Common myeloid progenitor, CD34-positive (primary cell): ENCODE measurements around the gene CDH8.
"Not testable (repeated sequence)": the region's sequence is repeated elsewhere in the genome, so short reads cannot be mapped to it uniquely, and the experiment has no call there.

Experiments
- CTCF ChIA-PET: fragments of 350-600 bp; sonication (Branson Sonifier 250); formaldehyde crosslinking; loops from one replicate; lab custom pipeline; 2021; ENCODE audit warnings: antibody characterized with exemption; lab: Charles Lee
- POLR2A ChIA-PET: fragments of 350-600 bp; sonication (Branson Sonifier 250); formaldehyde crosslinking; loops from one replicate; lab custom pipeline; 2021; ENCODE audit warnings: antibody characterized with exemption; lab: Charles Lee
- DNase-seq, 3 donors: peaks; one replicate each; pipeline versions ENCODE4 v3.0.0 to v3.0.0-alpha.2; 2013
- H3K27ac ChIP-seq, 2 experiments: 1 replicate in 1 of 2; 2 replicates in 1 of 2; pipeline ENCODE4 v1.7.0; 2013; ENCODE audit warnings: inconsistent platforms in 2 of 2, low read length in 2 of 2, mild to moderate bottlenecking in 2 of 2, low read depth in 1 of 2, moderate library complexity in 1 of 2; ENCODE audit not compliant: severe bottlenecking in 2 of 2, insufficient read depth in 1 of 2, poor library complexity in 1 of 2
- H3K27me3 ChIP-seq, 5 experiments: replicated peaks in 2 of 5; 1 replicate in 3 of 5; 2 replicates in 2 of 5; pipeline versions ENCODE4 v1.6.1 to v1.7.0; 2013; ENCODE audit warnings: low read length in 4 of 5, mild to moderate bottlenecking in 2 of 5, moderate library complexity in 2 of 5, inconsistent platforms in 1 of 5; ENCODE audit not compliant: insufficient read depth in 5 of 5, control insufficient read depth in 4 of 5
- H3K36me3 ChIP-seq, 4 experiments: 1 replicate in 2 of 4; 2 replicates in 2 of 4; pipeline versions ENCODE4 v1.6.1 to v1.7.0; 2013; ENCODE audit warnings: low read length in 3 of 4, control low read depth in 1 of 4, mild to moderate bottlenecking in 1 of 4; ENCODE audit not compliant: control insufficient read depth in 4 of 4, insufficient read depth in 4 of 4
- H3K4me1 ChIP-seq, 4 experiments: 1 replicate in 3 of 4; 2 replicates in 1 of 4; pipeline versions ENCODE4 v1.6.1 to v1.7.1; 2013; ENCODE audit warnings: low read length in 3 of 4, mild to moderate bottlenecking in 3 of 4, control low read depth in 1 of 4, inconsistent platforms in 1 of 4, moderate library complexity in 1 of 4; ENCODE audit not compliant: control insufficient read depth in 4 of 4, insufficient read depth in 4 of 4; ENCODE audit errors: control extremely low read depth in 1 of 4
- H3K4me3 ChIP-seq, 7 experiments: 1 replicate in 4 of 7; 2 replicates in 3 of 7; pipeline versions ENCODE4 v1.5.1 to v1.7.0; 2013; ENCODE audit warnings: mild to moderate bottlenecking in 7 of 7, low read length in 6 of 7, moderate library complexity in 6 of 7, inconsistent platforms in 2 of 7, low read depth in 2 of 7, control low read depth in 1 of 7; ENCODE audit not compliant: insufficient read depth in 4 of 7, control insufficient read depth in 1 of 7; ENCODE audit errors: extremely low read depth in 1 of 7
- H3K9me3 ChIP-seq, 5 experiments: 1 replicate in 4 of 5; 2 replicates in 1 of 5; pipeline versions ENCODE4 v1.6.1 to v1.7.1; 2013; ENCODE audit warnings: low read length in 4 of 5, mild to moderate bottlenecking in 2 of 5, inconsistent platforms in 1 of 5, low read depth in 1 of 5, moderate library complexity in 1 of 5; ENCODE audit not compliant: control insufficient read depth in 4 of 5, insufficient read depth in 2 of 5; ENCODE audit errors: control extremely low read depth in 1 of 5
- WGBS: methylation state at CpG from one replicate; pipeline ENCODE4 v1.1.5; 2013; ENCODE audit not compliant: insufficient coverage; 5-methylcytosine and 5-hydroxymethylcytosine counted together

CDH8 gene

DNA sequence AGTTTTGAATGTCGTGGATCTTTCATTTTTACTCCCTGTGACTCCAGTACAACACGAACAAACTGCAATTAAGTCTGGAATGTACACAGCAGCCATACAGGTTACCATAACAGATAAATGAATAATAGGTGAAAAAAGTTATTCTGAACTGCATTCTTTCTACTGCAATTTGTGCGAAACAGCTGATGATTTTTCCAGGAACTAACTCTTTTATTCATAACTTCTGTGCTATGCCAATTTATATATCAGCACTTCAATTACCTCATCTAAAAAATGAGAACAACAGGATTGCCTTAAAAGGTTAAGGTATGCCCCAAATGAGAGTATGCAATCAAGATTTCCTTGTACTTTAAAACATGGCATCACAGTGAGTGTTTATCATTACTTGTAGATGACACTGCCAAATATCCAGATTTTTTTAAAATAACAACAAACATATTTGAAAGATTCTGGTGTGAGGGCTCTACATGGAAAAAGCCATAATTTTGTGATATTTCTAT is 238.9 kb downstream of the CDH8 start:
- CTCF ChIA-PET = no interaction called here
- Histone ChIP-seq H3K4me3 (no peak overlapping the region), H3K9me3 (no peaks in the 10 kb centered on the region), H3K4me1 (no peaks in the 10 kb centered on the region), H3K27ac (no peak overlapping the region), H3K27me3 (no peaks in the 10 kb centered on the region), H3K36me3 (no peaks in the 10 kb centered on the region)
- WGBS = no CpG with 5 or more reads among the region's 3 CpGs
- DNase-seq = no peak
- POLR2A ChIA-PET = no interaction called here

DNA sequence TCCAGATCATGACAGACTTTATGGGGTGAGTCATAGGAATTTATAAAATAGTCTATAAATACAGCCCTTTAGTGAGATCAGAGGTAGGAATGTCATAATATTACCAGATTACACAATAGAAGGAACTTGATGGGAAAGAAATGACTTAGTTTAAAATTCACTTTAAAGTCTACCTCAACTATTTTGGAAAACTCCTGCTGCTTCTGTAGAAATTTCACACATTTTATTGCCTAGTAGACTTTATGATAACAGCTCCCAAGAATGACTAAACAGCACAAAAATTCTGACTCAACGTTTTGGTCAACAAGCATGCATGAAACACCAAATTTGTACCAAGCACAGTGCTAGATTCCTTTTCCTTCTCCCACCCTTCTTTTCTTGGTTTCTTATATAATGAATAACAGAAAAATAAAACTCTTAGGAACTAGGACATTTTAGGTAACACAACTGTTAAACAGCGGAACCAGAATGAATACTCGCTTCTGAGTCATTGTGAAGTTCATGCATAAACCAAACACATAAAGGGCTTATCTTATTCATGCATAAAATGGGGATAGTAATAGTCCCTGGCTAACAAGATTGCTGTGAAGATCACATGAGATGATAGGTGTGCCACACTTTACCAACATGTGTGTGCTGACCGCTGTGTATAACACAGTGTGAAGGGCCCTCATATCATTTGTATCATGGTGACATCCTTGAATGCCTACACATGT is 243.9 kb downstream of the CDH8 start:
- ChIA-PET POLR2A (no interaction called here), CTCF (no interaction called here)
- Histone ChIP-seq H3K9me3 (no peaks in the 10 kb centered on the region), H3K4me3 (no peak overlapping the region), H3K27ac (no peak overlapping the region), H3K27me3 (no peaks in the 10 kb centered on the region), H3K4me1 (no peaks in the 10 kb centered on the region), H3K36me3 (no peaks in the 10 kb centered on the region)
- no peak for DNase-seq
- WGBS = 100% methylated on average over 1 of the region's 4 CpGs

DNA sequence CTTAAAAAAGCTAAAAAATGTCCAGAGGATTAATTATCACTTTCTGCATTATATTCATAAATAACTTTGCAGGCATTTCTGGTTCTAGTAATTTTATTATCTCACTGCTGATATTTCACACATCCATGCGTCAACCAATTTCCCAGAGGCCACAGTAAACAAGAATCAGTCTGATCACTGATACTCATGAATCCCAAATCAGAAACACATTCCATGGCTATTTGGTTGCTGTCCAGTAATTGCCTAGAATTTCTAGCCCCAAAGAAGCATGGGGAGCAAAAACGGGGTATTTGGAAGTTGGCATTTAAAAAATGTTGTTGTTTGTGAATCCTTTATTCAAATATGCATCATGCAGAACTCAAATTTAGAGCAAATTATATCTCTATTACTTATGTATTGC is 244.8 kb downstream of the CDH8 start:
- DNase-seq = no peak
- no peak overlapping the region for H3K27ac ChIP-seq

DNA sequence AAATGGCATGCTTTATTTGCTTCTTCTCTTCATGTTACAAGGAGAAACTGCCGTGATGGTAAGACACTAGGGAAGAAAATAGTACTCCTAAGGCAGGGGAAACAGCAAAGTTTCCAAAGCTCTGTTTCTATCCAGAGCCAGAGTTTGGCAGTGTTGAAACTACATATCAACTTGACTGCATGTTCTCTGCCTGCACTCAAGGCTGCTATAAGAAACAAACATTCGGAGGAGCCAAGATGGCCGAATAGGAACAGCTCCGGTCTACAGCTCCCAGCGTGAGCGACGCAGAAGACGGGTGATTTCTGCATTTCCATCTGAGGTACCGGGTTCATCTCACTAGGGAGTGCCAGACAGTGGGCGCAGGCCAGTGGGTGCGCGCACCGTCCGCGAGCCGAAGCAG is 254.4 kb downstream of the CDH8 start:
- H3K4me1 ChIP-seq, H3K27ac ChIP-seq, DNase-seq, POLR2A ChIA-PET, H3K4me3 ChIP-seq, CTCF ChIA-PET, H3K9me3 ChIP-seq, H3K36me3 ChIP-seq, H3K27me3 ChIP-seq: not testable (repeated sequence)
- WGBS = 100% methylated on average over 1 of the region's 16 CpGs

More for the DNA sequence above, 244.8 kb downstream of the CDH8 start:
- no peaks in the 10 kb centered on the region for H3K27me3 ChIP-seq
- H3K36me3 ChIP-seq = no peaks in the 10 kb centered on the region
- no peaks in the 10 kb centered on the region for H3K9me3 ChIP-seq
- no peak overlapping the region for H3K4me3 ChIP-seq
- 100% methylated on average over 1 of the region's 2 CpGs for WGBS
- POLR2A ChIA-PET = no interaction called here
- CTCF ChIA-PET = no interaction called here
- no peaks in the 10 kb centered on the region for H3K4me1 ChIP-seq

DNA sequence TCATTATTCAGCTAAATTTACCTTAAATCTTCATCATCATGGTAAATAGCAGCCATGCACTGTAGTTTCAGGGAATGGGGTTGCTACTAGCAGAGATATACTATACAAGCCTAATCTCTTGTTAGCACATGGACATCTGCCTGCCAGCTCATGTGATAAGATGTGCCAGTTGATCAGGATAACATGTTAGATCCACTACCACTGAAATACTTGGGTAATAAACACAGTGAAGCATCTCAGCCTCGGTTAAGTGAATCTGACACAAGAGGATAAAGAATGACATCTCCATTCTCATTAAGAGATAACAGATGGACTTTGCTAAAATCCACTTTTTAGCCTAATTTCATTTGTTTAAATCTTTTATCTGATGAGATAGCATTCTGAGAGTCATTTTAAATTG is 256.1 kb downstream of the CDH8 start:
- CTCF ChIA-PET = no interaction called here
- WGBS = 83% methylated on average over 1 of the region's 1 CpG

DNA sequence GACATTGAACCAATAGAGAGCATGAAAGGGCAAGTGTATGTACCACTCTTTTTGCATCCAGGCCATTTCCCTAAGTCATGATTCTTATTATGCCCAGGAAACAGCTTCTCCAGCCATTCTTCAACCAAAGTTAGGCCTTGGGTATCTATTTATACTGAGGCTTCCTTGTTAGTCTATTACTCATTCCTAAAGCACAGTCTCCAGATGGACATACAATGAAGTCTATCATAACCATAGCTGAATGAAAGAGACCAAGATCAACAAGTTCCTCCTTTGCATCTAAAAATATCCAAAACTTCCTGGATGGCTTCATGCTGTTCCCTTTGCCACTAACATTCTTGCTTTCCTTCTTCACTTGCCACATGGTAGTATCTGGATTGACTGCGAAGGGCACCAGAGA is 265.9 kb downstream of the CDH8 start:
- DNase-seq = no peak
- ChIA-PET POLR2A (interaction anchor here (0.6 kb wide), 1 partner anchor 50 kb away, joined by 3 read pairs; no protein-coding TSS in a partner anchor), CTCF (no interaction called here)
- Histone ChIP-seq H3K9me3 (no peaks in the 10 kb centered on the region), H3K27ac (no peak overlapping the region), H3K36me3 (no peaks in the 10 kb centered on the region), H3K27me3 (no peaks in the 10 kb centered on the region), H3K4me1 (no peaks in the 10 kb centered on the region), H3K4me3 (no peak overlapping the region)
- WGBS = 100% methylated on average over 1 of the region's 1 CpG

More for the DNA sequence above, 256.1 kb downstream of the CDH8 start:
- Histone ChIP-seq H3K4me1 (no peaks in the 10 kb centered on the region), H3K27me3 (no peaks in the 10 kb centered on the region), H3K36me3 (no peaks in the 10 kb centered on the region), H3K27ac (no peak overlapping the region), H3K4me3 (no peak overlapping the region), H3K9me3 (no peaks in the 10 kb centered on the region)
- no peak for DNase-seq
- POLR2A ChIA-PET = no interaction called here

DNA sequence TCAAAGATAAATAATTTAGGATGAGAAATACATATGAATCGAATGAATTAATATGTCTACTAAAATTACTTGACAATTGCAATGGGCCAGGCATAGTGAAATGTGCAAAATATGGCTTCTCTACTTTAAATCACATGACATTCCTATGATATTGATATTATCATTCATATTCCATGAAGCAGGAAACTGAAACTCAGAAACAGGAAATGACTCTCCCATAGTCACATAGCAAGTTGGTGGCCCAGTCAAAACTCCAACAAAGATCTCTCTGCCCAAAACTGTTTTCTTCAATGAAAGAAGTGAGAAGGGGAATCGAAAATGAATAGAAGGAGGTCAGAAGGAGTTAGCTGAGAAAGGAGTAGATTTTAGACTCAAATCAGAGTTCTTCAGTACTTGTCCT is 272.2 kb downstream of the CDH8 start:
- H3K27ac ChIP-seq = no peak overlapping the region
- no peaks in the 10 kb centered on the region for H3K9me3 ChIP-seq
- DNase-seq = no peak
- no peak overlapping the region for H3K4me3 ChIP-seq
- no peaks in the 10 kb centered on the region for H3K4me1 ChIP-seq
- H3K27me3 ChIP-seq = no peaks in the 10 kb centered on the region
- H3K36me3 ChIP-seq = no peaks in the 10 kb centered on the region
- CTCF ChIA-PET = no interaction called here
- POLR2A ChIA-PET = no interaction called here
- WGBS = no CpG with 5 or more reads among the region's 2 CpGs
